GM23338 (cell line): Measurements from ENCODE around the gene PPP6R1. TPM values are rescaled to one million over a fixed set of nuclear protein-coding genes. Genes with fewer than 3 reads are reported as not detected.

Experiments used
- ATAC-seq: fragments of 200-7000 bp; cut with Tn5 transposase; 3 replicates; pipeline ENCODE4 v1.9.1; 2020
- DNase-seq: peaks from one replicate; pipeline ENCODE4 v3.0.0-alpha.2; 2015; ENCODE audit warnings: low spot score
- H2AFZ ChIP-seq: fragments of 200-600 bp; sonication (generic); 2 replicates; pipeline ENCODE4 v1.8.0; 2016; ENCODE audit warnings: antibody characterized with exemption, mild to moderate bottlenecking, moderate library complexity
- H3F3A ChIP-seq: fragments of 200-600 bp; sonication (generic); replicated peaks from 2 replicates; pipeline ENCODE4 v1.8.0; 2017; ENCODE audit warnings: antibody characterized with exemption, mixed run types, low read depth
- H3K27ac ChIP-seq: fragments of 200-600 bp; sonication (generic); 2 replicates; pipeline ENCODE4 v1.6.1; 2016; ENCODE audit warnings: low read depth
- H3K27me3 ChIP-seq: fragments of 200-600 bp; sonication (generic); 2 replicates; pipeline ENCODE4 v1.8.0; 2016; ENCODE audit warnings: mild to moderate bottlenecking, mixed run types, moderate library complexity; ENCODE audit not compliant: insufficient read depth
- H3K36me3 ChIP-seq: fragments of 200-600 bp; sonication (generic); 2 replicates; pipeline ENCODE4 v1.8.0; 2016; ENCODE audit warnings: mild to moderate bottlenecking; ENCODE audit not compliant: insufficient read depth
- H3K4me1 ChIP-seq: fragments of 200-600 bp; sonication (generic); 2 replicates; pipeline ENCODE4 v1.8.0; 2016; ENCODE audit warnings: mild to moderate bottlenecking, moderate library complexity; ENCODE audit not compliant: insufficient read depth
- H3K4me2 ChIP-seq: fragments of 200-600 bp; sonication (generic); 2 replicates; pipeline ENCODE4 v1.7.1; 2017; ENCODE audit warnings: mixed run types
- H3K4me3 ChIP-seq: fragments of 200-600 bp; sonication (generic); 2 replicates; pipeline ENCODE4 v1.6.1; 2016; ENCODE audit warnings: mixed run types
- H3K79me2 ChIP-seq: fragments of 200-600 bp; sonication (generic); replicated peaks from 2 replicates; pipeline ENCODE4 v1.8.0; 2017; ENCODE audit warnings: mild to moderate bottlenecking; ENCODE audit not compliant: insufficient read depth
- H3K9me2 ChIP-seq: fragments of 200-600 bp; sonication (generic); 2 replicates; pipeline ENCODE4 v1.8.0; 2017; ENCODE audit not compliant: insufficient read depth
- H4K20me1 ChIP-seq: fragments of 200-600 bp; sonication (generic); replicated peaks from 2 replicates; pipeline ENCODE4 v1.8.0; 2017; ENCODE audit warnings: mild to moderate bottlenecking; ENCODE audit not compliant: insufficient read depth
- H3K27ac Mint-ChIP-seq: 2 replicates; pipeline ENCODE4 v1.8.0; 2020; ENCODE audit warnings: inconsistent platforms, mild to moderate bottlenecking, moderate library complexity, mixed read lengths
- H3K27me3 Mint-ChIP-seq: 3 replicates; pipeline ENCODE4 v1.8.0; 2022; ENCODE audit warnings: low read depth, mild to moderate bottlenecking, moderate library complexity, mixed read lengths, inconsistent platforms; ENCODE audit not compliant: insufficient read depth, poor library complexity
- H3K36me3 Mint-ChIP-seq: 3 replicates; pipeline ENCODE4 v1.8.0; 2021; ENCODE audit warnings: low read depth, mild to moderate bottlenecking, inconsistent platforms, moderate library complexity, mixed read lengths
- H3K4me1 Mint-ChIP-seq: 3 replicates; pipeline ENCODE4 v1.8.0; 2020; ENCODE audit warnings: mild to moderate bottlenecking, inconsistent platforms, mixed read lengths
- H3K4me3 Mint-ChIP-seq: 3 replicates; pipeline ENCODE4 v1.8.0; 2021; ENCODE audit warnings: moderate library complexity, mild to moderate bottlenecking, inconsistent platforms, mixed read lengths
- H3K9me3 Mint-ChIP-seq: 3 replicates; pipeline ENCODE4 v1.8.0; 2020; ENCODE audit warnings: moderate library complexity, mild to moderate bottlenecking, inconsistent platforms, mixed read lengths
- CREB1 ChIP-seq: fragments of 250-450 bp; sonication (Bioruptor Pico); IDR thresholded peaks from 2 replicates; pipeline ENCODE4 v1.5.0; 2020; ENCODE audit warnings: low read depth, mild to moderate bottlenecking, moderate library complexity
- CTCF ChIP-seq, 2 experiments: fragments of 200-600 bp in 1 of 2; sonication (generic) in 1 of 2; conservative IDR thresholded peaks; 2 replicates each; pipeline versions ENCODE4 v1.5.1 to v1.6.1; 2016 to 2017; ENCODE audit warnings: antibody characterized with exemption in 2 of 2, low read depth in 2 of 2, mild to moderate bottlenecking in 2 of 2, moderate library complexity in 1 of 2
- ETS1 ChIP-seq: IDR thresholded peaks from 2 replicates; pipeline ENCODE4 v1.6.1; 2016; ENCODE audit warnings: antibody characterized with exemption
- EZH2 ChIP-seq: fragments of 200-600 bp; sonication (generic); IDR thresholded peaks from one replicate; pipeline ENCODE4 v1.8.0; 2017; ENCODE audit warnings: antibody characterized with exemption, mild to moderate bottlenecking, low read depth; ENCODE audit not compliant: unreplicated experiment
- EZH2phosphoT487 ChIP-seq: fragments of 200-600 bp; sonication (generic); IDR thresholded peaks from one replicate; pipeline ENCODE4 v1.8.1; 2018; ENCODE audit warnings: antibody characterized with exemption; ENCODE audit not compliant: unreplicated experiment
- JUNB ChIP-seq: IDR thresholded peaks from one replicate; pipeline ENCODE4 v1.6.1; 2016; ENCODE audit warnings: antibody characterized with exemption; ENCODE audit not compliant: unreplicated experiment
- NANOG ChIP-seq: IDR thresholded peaks from 2 replicates; pipeline ENCODE4 v1.6.1; 2016; ENCODE audit warnings: antibody characterized with exemption, borderline replicate concordance
- POLR2AphosphoS5 ChIP-seq: IDR thresholded peaks from 2 replicates; pipeline ENCODE4 v1.6.1; 2016; ENCODE audit warnings: antibody characterized with exemption, low read depth
- REST ChIP-seq: IDR thresholded peaks from one replicate; pipeline ENCODE4 v1.6.1; 2018; ENCODE audit warnings: antibody characterized with exemption; ENCODE audit not compliant: unreplicated experiment
- STAT1 ChIP-seq: IDR thresholded peaks from one replicate; pipeline ENCODE4 v1.6.1; 2016; ENCODE audit warnings: antibody characterized with exemption; ENCODE audit not compliant: unreplicated experiment
- ZNF114 ChIP-seq: fragments of 250-450 bp; sonication (Bioruptor Pico); IDR thresholded peaks from 2 replicates; pipeline ENCODE4 v1.5.0; 2020; ENCODE audit warnings: mild to moderate bottlenecking, moderate library complexity
- ZNF331 ChIP-seq: fragments of 250-450 bp; sonication (Bioruptor Pico); IDR thresholded peaks from 2 replicates; pipeline ENCODE4 v1.5.0; 2020; ENCODE audit warnings: low read depth, mild to moderate bottlenecking, moderate library complexity
- ZNF462 ChIP-seq: fragments of 250-450 bp; sonication (Bioruptor Pico); IDR thresholded peaks from 2 replicates; pipeline ENCODE4 v1.5.0; 2020; ENCODE audit warnings: mild to moderate bottlenecking, moderate library complexity
- polyA plus RNA-seq: library from polyadenylated mRNA; unstranded; fragments of >200 nt; fragmentation: Nextera tagmentation; extraction: Ambion mirVana; gene quantifications from 2 replicates; pipeline ENCODE4 v1.2.1, GENCODE V29; 2016
- total RNA-seq: library from RNA; depleted of rRNA; stranded (reverse); fragments of >200 nt; shearing (Covaris generic); gene quantifications from 2 replicates; pipeline ENCODE4 v1.2.3, GENCODE V29; 2014

Gene PPP6R1
- total and polyA plus RNA-seq, 2 experiments from 2014 or later = 22.2 to 70.8 TPM

- no peak overlapping the region for H3K27ac Mint-ChIP-seq
- H3K4me3 ChIP-seq = no peak overlapping the region
- peaks cover 11% of the 10 kb centered on the region for H3K27me3 Mint-ChIP-seq
- no peaks in the 10 kb centered on the region for H3K27me3 ChIP-seq
- H3K4me1 Mint-ChIP-seq = peaks cover 4% of the 10 kb centered on the region; the same call in 2 of the 3 replicates
- no peaks in the 10 kb centered on the region for H3K4me1 ChIP-seq
- no peak overlapping the region for H3K4me2 ChIP-seq
- H3K79me2 ChIP-seq = no peaks in the 10 kb centered on the region
- H3K27ac ChIP-seq = no peak overlapping the region
- ATAC-seq (no peak), DNase-seq (no peak)
- H3K36me3 Mint-ChIP-seq = peaks cover 25% of the 10 kb centered on the region
- no peak overlapping the region for H2AFZ ChIP-seq
- no peaks in the 10 kb centered on the region for H3K9me3 Mint-ChIP-seq
- TF ChIP-seq ZNF462 (CRISPR knock-in tag) (no peak), ETS1 (no peak), POLR2AphosphoS5 (no peak), CTCF (conservative IDR thresholded peaks at IDR 0.05; ENCODE audit: low read depth in 2 of 2) (no peak), REST (no peak), EZH2phosphoT487 (no peak), EZH2 (no peak), STAT1 (no peak), ZNF331 (no peak), NANOG (no peak), CREB1 (CRISPR knock-in tag) (no peak), JUNB (no peak), ZNF114 (CRISPR knock-in tag) (no peak)
- H4K20me1 ChIP-seq = peaks cover 3% of the 10 kb centered on the region
- no peak overlapping the region; the same call in 2 of the 3 replicates for H3K4me3 Mint-ChIP-seq
- H3K36me3 ChIP-seq = no peaks in the 10 kb centered on the region; the same call in 1 of the 2 replicates
- H3K9me2 ChIP-seq = no peaks in the 10 kb centered on the region
- H3F3A ChIP-seq = no peaks in the 10 kb centered on the region
Observed at GRCh38 chr19:55229145-55229788, 29.6 kb downstream of the PPP6R1 start.
